GM12865 (cell line): ENCODE results near the gene COL23A1.
"Not testable (repeated sequence)": the region's sequence is repeated elsewhere in the genome, so short reads cannot be mapped to it uniquely, and the experiment has no call there.

Source experiments
- DNase-seq: peaks from one replicate; pipeline ENCODE4 v3.0.0; 2010; ENCODE audit warnings: low read depth
- H3K4me3 ChIP-seq: 2 replicates; pipeline ENCODE4 v1.5.1; 2011; ENCODE audit warnings: mild to moderate bottlenecking, low read depth, low read length, control low read depth
- CTCF ChIP-seq: IDR thresholded peaks from 2 replicates; pipeline ENCODE4 v1.5.1; 2011; ENCODE audit warnings: low read length, control low read depth, low read depth, inconsistent platforms; ENCODE audit not compliant: insufficient read depth; ENCODE audit errors: missing control alignments

Gene COL23A1

DNA sequence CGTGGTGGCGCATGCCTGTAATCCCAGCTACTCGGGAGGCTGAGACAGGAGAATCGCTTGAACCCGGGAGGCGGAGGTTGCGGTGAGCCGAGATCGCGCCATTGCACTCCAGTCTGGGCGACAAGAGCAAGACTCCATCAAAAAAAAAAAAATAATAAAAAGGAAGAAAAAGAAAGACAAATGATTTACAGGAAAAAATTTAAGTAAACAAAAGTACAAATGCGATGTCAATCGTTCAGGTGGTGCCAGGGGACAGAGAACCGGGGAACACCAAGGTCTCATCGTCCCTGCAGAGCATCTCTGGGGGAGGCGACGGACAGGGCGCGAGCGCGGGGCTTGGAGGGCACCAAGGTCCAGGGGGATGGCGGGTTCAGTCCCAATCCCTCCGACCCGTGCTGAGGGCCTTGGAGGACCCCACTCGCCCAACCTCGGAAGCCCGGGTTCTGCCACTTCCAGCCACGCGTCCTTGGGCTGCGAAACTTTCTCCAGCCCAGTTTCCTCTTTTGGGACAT lies 386.5 kb downstream of the COL23A1 start:
- DNase-seq: no peak
- H3K4me3 ChIP-seq: peak overlapping the region; percentile 92
- no peak for TF ChIP-seq CTCF

- DNase-seq: no peak
- TF ChIP-seq CTCF: no peak
- H3K4me3 ChIP-seq: no peak overlapping the region
These were observed 387.7 kb downstream of the COL23A1 start for GRCh38 chr5:178202541-178202940.

DNA sequence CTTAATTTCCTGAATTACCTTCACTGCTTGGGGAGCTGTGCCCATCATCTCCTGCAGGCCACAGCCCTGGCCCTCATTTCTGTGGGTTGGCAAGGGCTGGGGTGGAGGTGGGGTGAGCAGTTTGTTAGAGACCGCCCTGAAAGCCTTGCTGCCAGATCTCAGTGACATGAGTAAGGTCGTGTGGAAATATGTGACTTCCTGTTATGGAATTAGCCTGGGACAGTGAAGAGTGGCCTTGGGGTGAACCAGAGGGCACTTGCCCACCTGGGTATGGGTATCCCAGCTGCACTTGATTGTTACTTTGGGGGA lies 388.3 kb downstream of the COL23A1 start:
- no peak for TF ChIP-seq CTCF
- no peak overlapping the region for H3K4me3 ChIP-seq
- no peak for DNase-seq

GRCh38 chr5:178201221-178201926 lies 388.8 kb downstream of the COL23A1 start:
- TF ChIP-seq CTCF: no peak

GRCh38 chr5:178199581-178200434 lies 390.4 kb downstream of the COL23A1 start:
- no peak for DNase-seq
- TF ChIP-seq CTCF: no peak
- H3K4me3 ChIP-seq: no peak overlapping the region

More at GRCh38 chr5:178201221-178201926, 388.8 kb downstream of the COL23A1 start:
- H3K4me3 ChIP-seq: no peak overlapping the region
- DNase-seq: no peak

GRCh38 chr5:178198706-178199105 lies 391.5 kb downstream of the COL23A1 start:
- DNase-seq: no peak
- H3K4me3 ChIP-seq: no peak overlapping the region
- TF ChIP-seq CTCF: no peak

GRCh38 chr5:178198151-178198550 lies 392.0 kb downstream of the COL23A1 start:
- not testable (repeated sequence) for DNase-seq

More at GRCh38 chr5:178198151-178198550, 392.0 kb downstream of the COL23A1 start:
- H3K4me3 ChIP-seq: not testable (repeated sequence)
